ENCODE measurements around the gene GALT. TPM values are rescaled to one million over a fixed set of nuclear protein-coding genes. Genes with fewer than 3 reads are reported as not detected.

GALT gene
- total RNA-seq, 1 donor = 36.7 TPM

GRCh38 chr9:34688329-34689115 lies 42.0 kb downstream of the GALT start:
- no peak for DNase-seq (ENCODE audit: low read depth)
- no peak overlapping the region for H3K4me3 ChIP-seq (ENCODE audit: low read depth, low read length)
- TF ChIP-seq CTCF (IDR thresholded peaks at IDR 0.05; ENCODE audit: insufficient read depth, low read depth, low read length) = no peak

- TF ChIP-seq CTCF (IDR thresholded peaks at IDR 0.05; ENCODE audit: insufficient read depth, low read depth, low read length) = no peak
Measured at GRCh38 chr9:34689116-34689470, 42.6 kb downstream of the GALT start.

GRCh38 chr9:34689512-34689911 lies 43.0 kb downstream of the GALT start:
- H3K4me3 ChIP-seq (ENCODE audit: low read depth, low read length) = no peak overlapping the region
- no peak for TF ChIP-seq CTCF (IDR thresholded peaks at IDR 0.05; ENCODE audit: insufficient read depth, low read depth, low read length)
- DNase-seq (ENCODE audit: low read depth) = no peak

More at GRCh38 chr9:34689116-34689470, 42.6 kb downstream of the GALT start:
- H3K4me3 ChIP-seq (ENCODE audit: low read depth, low read length) = no peak overlapping the region
- DNase-seq (ENCODE audit: low read depth) = no peak

GRCh38 chr9:34690983-34691935 lies 44.8 kb downstream of the GALT start, which contains the start of gene CCL19:
TSS of gene CCL19 (minus strand) at chr9:34691276. CDS start at chr9:34691139, 137 bp downstream.
- no peak within 1 kb of the TSS for H3K4me3 ChIP-seq (ENCODE audit: low read depth, low read length)
- no peak for TF ChIP-seq CTCF (IDR thresholded peaks at IDR 0.05; ENCODE audit: insufficient read depth, low read depth, low read length)
- no peak for DNase-seq (ENCODE audit: low read depth)

GRCh38 chr9:34691936-34692315 lies 45.5 kb downstream of the GALT start:
- H3K4me3 ChIP-seq (ENCODE audit: low read depth, low read length) = no peak overlapping the region
- no peak for DNase-seq (ENCODE audit: low read depth)
- no peak for TF ChIP-seq CTCF (IDR thresholded peaks at IDR 0.05; ENCODE audit: insufficient read depth, low read depth, low read length)

- no peak for TF ChIP-seq CTCF (IDR thresholded peaks at IDR 0.05; ENCODE audit: insufficient read depth, low read depth, low read length)
- no peak for DNase-seq (ENCODE audit: low read depth)
- H3K4me3 ChIP-seq (ENCODE audit: low read depth, low read length) = no peak overlapping the region
Measured at GRCh38 chr9:34693560-34693959, 47.1 kb downstream of the GALT start.
